Tibial nerve (tissue), 4 donors: ENCODE results near the gene SIPA1.

Experiments
- CTCF ChIP-seq, 5 experiments: fragments of 200-600 bp in 3 of 5; fragments of 450-650 bp in 2 of 5; sonication (generic) in 3 of 5; IDR thresholded peaks; one replicate each; pipeline ENCODE4 v1.5.1; 2016 to 2019; ENCODE audit warnings: antibody characterized with exemption in 5 of 5, mild to moderate bottlenecking in 3 of 5, moderate library complexity in 2 of 5
- EP300 ChIP-seq, 2 donors: sonication (generic); formaldehyde crosslinking; IDR thresholded peaks; one replicate each; pipeline ENCODE4 v1.6.1; 2017; ENCODE audit warnings: antibody characterized with exemption in 2 of 2, mild to moderate bottlenecking in 1 of 2
- POLR2A ChIP-seq, 2 donors: fragments of 450-650 bp; IDR thresholded peaks; one replicate each; pipeline ENCODE4 v1.6.1; 2017; ENCODE audit warnings: antibody characterized with exemption in 2 of 2, mild to moderate bottlenecking in 2 of 2, moderate library complexity in 2 of 2

- TF ChIP-seq CTCF (IDR thresholded peaks at IDR 0.05) (no peak), POLR2A (IDR thresholded peaks at IDR 0.05) (no peak), EP300 (IDR thresholded peaks at IDR 0.05) (no peak)
Measured at GRCh38 chr11:65616575-65617001, 21.3 kb upstream of the SIPA1 start.
